Measurements from ENCODE around the gene HPSE.

GRCh38 chr4:83381173-83381572, 46.5 kb upstream of the HPSE start:
- TF ChIP-seq ZNF232 (CRISPR knock-in tag; IDR thresholded peaks at IDR 0.05; ENCODE audit: borderline replicate concordance) (no peak), EHMT2 (IDR thresholded peaks at IDR 0.05; ENCODE audit: borderline replicate concordance, low read depth, low read length) (no peak), EZH2 (conservative IDR thresholded peaks at IDR 0.05; ENCODE audit: low read depth, low read length) (no peak), PLRG1 (conservative IDR thresholded peaks at IDR 0.05) (no peak), BRF2 (CRISPR knock-in tag; IDR thresholded peaks at IDR 0.05) (no peak), ZFP41 (CRISPR knock-in tag; IDR thresholded peaks at IDR 0.05; ENCODE audit: borderline replicate concordance) (no peak), JUN (CRISPR knock-in tag; IDR thresholded peaks at IDR 0.05) (no peak), CTCF (CRISPR knock-in tag; IDR thresholded peaks at IDR 0.05) (no peak), HMG20A (CRISPR knock-in tag; IDR thresholded peaks at IDR 0.05; ENCODE audit: borderline replicate concordance) (no peak), MIER3 (CRISPR knock-in tag; IDR thresholded peaks at IDR 0.05; ENCODE audit: borderline replicate concordance) (no peak)

All from HepG2 (cell line).